Measurements from ENCODE around the gene CASR. TPM values are rescaled to one million over a fixed set of nuclear protein-coding genes. Genes with fewer than 3 reads are reported as not detected.
A peak's percentile ranks its signal among the peaks of the same experiment; 100 is the strongest.

Gene CASR
- total RNA-seq, 2 experiments from 2014 or later = 0.04 TPM; not detected in 1

GRCh38 chr3:122257644-122258364 lies 74.3 kb downstream of the CASR start:
- peaks cover 5% of the 10 kb centered on the region for H3K4me1 ChIP-seq (ENCODE audit: insufficient read depth, low read length, poor library complexity, severe bottlenecking)
- TF ChIP-seq EZH2phosphoT487 (IDR thresholded peaks at IDR 0.05; ENCODE audit: borderline replicate concordance, low read depth, low read length) (no peak), CTCF (conservative IDR thresholded peaks at IDR 0.05; ENCODE audit: low read length) (no peak)

GRCh38 chr3:122258757-122259371 lies 75.4 kb downstream of the CASR start:
- peak; percentile 82 for DNase-seq (ENCODE audit: low spot score)
- no peaks in the 10 kb centered on the region for H3K36me3 ChIP-seq (ENCODE audit: insufficient read depth, low read length)
- H3K4me1 ChIP-seq (ENCODE audit: insufficient read depth, low read length, poor library complexity, severe bottlenecking) = peaks cover 5% of the 10 kb centered on the region
- peak overlapping the region; percentile 32; the same call in 1 of the 2 replicates for H3K4me2 ChIP-seq (ENCODE audit: low read length)
- intact Hi-C loops (cut with micrococcal nuclease; ENCODE audit: unreplicated experiment) = loop anchor here (1.0 to 10.0 kb wide), 6 partner anchors 158 to 713 kb away; no protein-coding TSS in a partner anchor
- POLR2A ChIA-PET = interaction anchor here (0.9 to 1.2 kb wide), 2 partner anchors 20 to 712 kb away, joined by 4 read pairs; no protein-coding TSS in a partner anchor
- CTCF ChIA-PET (ENCODE audit: unreplicated experiment) = interaction anchor here (1.1 kb wide), 1 partner anchor 394 kb away, joined by 3 read pairs; no protein-coding TSS in a partner anchor
- no peaks in the 10 kb centered on the region for H3K9me2 ChIP-seq (ENCODE audit: insufficient read depth, low read length)
- no peaks in the 10 kb centered on the region for H3K9me3 ChIP-seq (ENCODE audit: low read length)
- H4K20me1 ChIP-seq (ENCODE audit: insufficient read depth, low read length) = no peaks in the 10 kb centered on the region
- BruUV-seq (replicated peaks) = no TSS peak
- TF ChIP-seq EZH2phosphoT487 (IDR thresholded peaks at IDR 0.05; ENCODE audit: borderline replicate concordance, low read depth, low read length) (no peak), CTCF (conservative IDR thresholded peaks at IDR 0.05; ENCODE audit: low read length) (peak; percentile 95)
- H3K27ac ChIP-seq (ENCODE audit: low read depth, low read length, poor library complexity, severe bottlenecking) = no peak overlapping the region
- peak overlapping the region; percentile 86 for H2AFZ ChIP-seq (ENCODE audit: low read length)
- H3K4me3 ChIP-seq (ENCODE audit: low read depth, low read length, poor library complexity, severe bottlenecking) = no peak overlapping the region
- no peaks in the 10 kb centered on the region for H3K79me2 ChIP-seq (ENCODE audit: insufficient read depth, low read depth, low read length)

More at GRCh38 chr3:122257644-122258364, 74.3 kb downstream of the CASR start:
- BruUV-seq (replicated peaks) = no TSS peak
- Histone ChIP-seq H2AFZ (ENCODE audit: low read length) (no peak overlapping the region), H4K20me1 (ENCODE audit: insufficient read depth, low read length) (no peaks in the 10 kb centered on the region), H3K4me3 (ENCODE audit: low read depth, low read length, poor library complexity, severe bottlenecking) (no peak overlapping the region), H3K9me3 (ENCODE audit: low read length) (no peaks in the 10 kb centered on the region), H3K9me2 (ENCODE audit: insufficient read depth, low read length) (no peaks in the 10 kb centered on the region), H3K36me3 (ENCODE audit: insufficient read depth, low read length) (no peaks in the 10 kb centered on the region), H3K27ac (ENCODE audit: low read depth, low read length, poor library complexity, severe bottlenecking) (no peak overlapping the region), H3K79me2 (ENCODE audit: insufficient read depth, low read depth, low read length) (no peaks in the 10 kb centered on the region), H3K4me2 (ENCODE audit: low read length) (no peak overlapping the region)
- DNase-seq (ENCODE audit: low spot score) = no peak
- ChIA-PET CTCF (ENCODE audit: unreplicated experiment) (interaction anchor here (1.1 kb wide), 1 partner anchor 393 kb away, joined by 3 read pairs; no protein-coding TSS in a partner anchor), POLR2A (interaction anchor here (0.8 to 1.2 kb wide), 2 partner anchors 568 to 711 kb away, joined by 3 to 4 read pairs; no protein-coding TSS in a partner anchor)
- intact Hi-C loops (cut with micrococcal nuclease; ENCODE audit: unreplicated experiment) = loop anchor here (1.0 to 10.0 kb wide), 6 partner anchors 157 to 712 kb away; no protein-coding TSS in a partner anchor
